H1 (cell line): ENCODE data around the gene CASKIN2. TPM values are rescaled to one million over a fixed set of nuclear protein-coding genes. Genes with fewer than 3 reads are reported as not detected.

Experiments
- CTBP2 ChIP-seq: IDR thresholded peaks from 2 replicates; pipeline ENCODE4 v1.7.0; 2011; ENCODE audit warnings: borderline replicate concordance, mild to moderate bottlenecking, moderate library complexity, mixed read lengths, low read length; ENCODE audit not compliant: insufficient read depth, insufficient read length
- E2F6 ChIP-seq: IDR thresholded peaks from 2 replicates; pipeline ENCODE4 v1.6.1; 2012; ENCODE audit warnings: inconsistent platforms
- NANOG ChIP-seq: IDR thresholded peaks from 2 replicates; pipeline ENCODE4 v1.6.1; 2011; ENCODE audit warnings: low read length, low read depth, mild to moderate bottlenecking, inconsistent platforms; ENCODE audit not compliant: insufficient read depth, poor library complexity, severe bottlenecking
- SAP30 ChIP-seq: fragments of 300-600 bp; sonication (generic); IDR thresholded peaks from 2 replicates; pipeline ENCODE4 v1.7.1; 2012; ENCODE audit warnings: low read length, moderate library complexity, mild to moderate bottlenecking, inconsistent platforms; ENCODE audit not compliant: insufficient read depth, insufficient replicate concordance
- SIX5 ChIP-seq: IDR thresholded peaks from 2 replicates; pipeline ENCODE4 v1.6.1; 2011; ENCODE audit warnings: mild to moderate bottlenecking, low read depth, low read length
- polyA plus RNA-seq, 7 experiments: library from polyadenylated mRNA; depleted of rRNA in 3 of 7; stranded (reverse) in 5 of 7; unstranded in 2 of 7; fragments of >200 nt in 5 of 7; fragments of 200-250 nt in 2 of 7; gene quantifications; 1 replicate in 5 of 7; 2 replicates in 1 of 7; 4 replicates in 1 of 7; pipeline versions ENCODE4 v1.2.1 to v1.2.3, GENCODE V29; 2011 to 2013; ENCODE audit warnings: missing spikeins in 2 of 7, mixed read lengths in 2 of 7
- total RNA-seq: library from RNA; stranded (reverse); fragmentation: NEBNext Ultra II Directional; extraction: Animal tissue kit (Norgen Biotek cat#: 25700); gene quantifications from 2 replicates; pipeline ENCODE4 v1.2.1, GENCODE V29; 2021

The CASKIN2 gene
- total and polyA plus RNA-seq, 2 of the 8 experiments (the other 6 are each of a cell fraction or from before 2014, with no cell fraction given) = 6.7 to 32.3 TPM

- TF ChIP-seq CTBP2 (no peak), SIX5 (no peak), E2F6 (no peak), NANOG (no peak), SAP30 (no peak)
These were observed 29.6 kb downstream of the CASKIN2 start (continued) for GRCh38 chr17:75485688-75486087.
